Skin of body (tissue), 2 donors: Measurements from ENCODE around the gene DACT2. TPM values are rescaled to one million over a fixed set of nuclear protein-coding genes. Genes with fewer than 3 reads are reported as not detected.

ENCODE experiments used
- DNase-seq: peaks from one replicate; lab custom pipeline; 2025; lab: John Stamatoyannopoulos, UW
- total RNA-seq: library from RNA; depleted of rRNA; stranded (reverse); fragments of >200 nt; gene quantifications from one replicate; pipeline ENCODE4 v1.2.3, GENCODE V29; 2014

DACT2 gene
- total RNA-seq, 1 donor from 2014 or later: 2.6 TPM

GRCh38 chr6:168265827-168266815 lies 53.5 kb downstream of the DACT2 start:
- DNase-seq: no peak

- no peak for DNase-seq
These were observed 54.2 kb downstream of the DACT2 start for GRCh38 chr6:168265394-168265793.

GRCh38 chr6:168264593-168265335 lies 54.8 kb downstream of the DACT2 start:
- no peak for DNase-seq

- no peak for DNase-seq
These were observed 56.1 kb downstream of the DACT2 start for GRCh38 chr6:168263351-168263905.

GRCh38 chr6:168261234-168261633 lies 58.3 kb downstream of the DACT2 start:
- DNase-seq: no peak

- no peak for DNase-seq
These were observed 59.1 kb downstream of the DACT2 start for GRCh38 chr6:168260420-168260987.

GRCh38 chr6:168258795-168259194 lies 60.8 kb downstream of the DACT2 start:
- no peak for DNase-seq

- no peak for DNase-seq
These were observed 62.6 kb downstream of the DACT2 start for GRCh38 chr6:168256940-168257339.

Other genes with a start within 250 kb of the DACT2 start
- gene FRMD1, start 240.6 kb downstream of the DACT2 start, total RNA-seq: 0.20 TPM
- 29.6 TPM for gene SMOC2, start 121.4 kb upstream of the DACT2 start, total RNA-seq